HCT116 (cell line): ENCODE results near the gene IGFLR1. TPM values are rescaled to one million over a fixed set of nuclear protein-coding genes. Genes with fewer than 3 reads are reported as not detected.

ENCODE experiments used
- ATAC-seq: fragments of 200-7000 bp; cut with Tn5 transposase; 2 replicates; pipeline ENCODE4 v1.9.1; 2020; ENCODE audit warnings: mild to moderate bottlenecking, moderate library complexity
- BruUV-seq: library from RNA; stranded (reverse); fragments of 400-500 nt; replicated peaks from 2 replicates; lab custom pipeline; 2021; lab: Mats Ljungman, UMichigan
- CTCF ChIA-PET: fragments of 300-600 bp; sonication (Branson Sonifier 250); formaldehyde crosslinking; loops from one replicate; lab custom pipeline; 2021; ENCODE audit warnings: antibody characterized with exemption; lab: Charles Lee
- POLR2A ChIA-PET: fragments of 300-600, 350-600 bp; sonication (Branson Sonifier 250); formaldehyde crosslinking; loops from one replicate; lab custom pipeline; 2021; ENCODE audit warnings: antibody characterized with exemption; lab: Charles Lee
- RAD21 ChIA-PET, 2 experiments: fragments of 300-600 bp; sonication (Branson Sonifier 250); formaldehyde crosslinking; loops; one replicate each; lab custom pipeline; 2023; ENCODE audit warnings: low total read pairs in 2 of 2; ENCODE audit not compliant: uncharacterized antibody in 2 of 2, unreplicated experiment in 2 of 2, low non-redundant PET in 1 of 2; lab: Charles Lee
- DNase-seq: peaks from one replicate; pipeline ENCODE4 v3.0.0-alpha.2; 2010; ENCODE audit warnings: low read depth, low spot score
- H2AFZ ChIP-seq: fragments of 200-600 bp; shearing (Covaris generic), sonication (generic); 2 replicates; pipeline ENCODE4 v1.6.1; 2017; ENCODE audit warnings: low read depth, mixed run types, mixed read lengths, antibody characterized with exemption, low read length; ENCODE audit not compliant: poor library complexity, severe bottlenecking
- H3K27ac ChIP-seq: 2 replicates; pipeline ENCODE4 v1.5.1; 2012; ENCODE audit warnings: low read depth, low read length
- H3K27me3 ChIP-seq: fragments of 200-600 bp; sonication (generic); 2 replicates; pipeline ENCODE4 v1.6.1; 2016; ENCODE audit warnings: mixed run types, low read length, mixed read lengths; ENCODE audit not compliant: insufficient read depth
- H3K36me3 ChIP-seq, 2 experiments: fragments of 200-500 bp in 1 of 2; fragments of 200-600 bp in 1 of 2; sonication (Bioruptor generic) in 1 of 2; sonication (generic) in 1 of 2; 2 replicates each; pipeline versions ENCODE4 v1.5.1 to v1.6.1; 2014 to 2016; ENCODE audit warnings: low read length in 2 of 2, inconsistent platforms in 1 of 2, mixed read lengths in 1 of 2, mixed run types in 1 of 2; ENCODE audit not compliant: insufficient read depth in 2 of 2, control insufficient read depth in 1 of 2
- H3K4me1 ChIP-seq, 2 experiments: fragments of 200-600 bp in 1 of 2; sonication (generic) in 1 of 2; 2 replicates each; pipeline versions ENCODE4 v1.5.1 to v1.6.1; 2012 to 2017; ENCODE audit warnings: low read length in 2 of 2, inconsistent platforms in 1 of 2, mild to moderate bottlenecking in 1 of 2, mixed read lengths in 1 of 2, mixed run types in 1 of 2, moderate library complexity in 1 of 2; ENCODE audit not compliant: insufficient read depth in 2 of 2, control insufficient read depth in 1 of 2
- H3K4me2 ChIP-seq: fragments of 200-600 bp; sonication (generic); 2 replicates; pipeline ENCODE4 v1.6.1; 2017; ENCODE audit warnings: mixed run types, low read length, mixed read lengths
- H3K4me3 ChIP-seq, 2 experiments: fragments of 200-600 bp in 1 of 2; sonication (generic) in 1 of 2; replicated peaks in 1 of 2; 2 replicates each; pipeline ENCODE4 v1.5.1; 2011 to 2016; ENCODE audit warnings: low read length in 2 of 2, control low read depth in 1 of 2, low read depth in 1 of 2, mild to moderate bottlenecking in 1 of 2, mixed read lengths in 1 of 2, mixed run types in 1 of 2
- H3K79me2 ChIP-seq: fragments of 200-600 bp; sonication (generic); 2 replicates; pipeline ENCODE4 v1.6.1; 2017; ENCODE audit warnings: mild to moderate bottlenecking, mixed run types, low read length, moderate library complexity, mixed read lengths; ENCODE audit not compliant: insufficient read depth
- H3K9ac ChIP-seq: fragments of 200-600 bp; sonication (generic); 2 replicates; pipeline ENCODE4 v1.6.1; 2016; ENCODE audit warnings: low read length, mixed read lengths
- H3K9me2 ChIP-seq: fragments of 200-600 bp; sonication (generic), shearing (Covaris generic); 2 replicates; pipeline ENCODE4 v1.6.1; 2017; ENCODE audit warnings: mixed run types, mild to moderate bottlenecking, moderate library complexity; ENCODE audit not compliant: insufficient read depth
- H3K9me3 ChIP-seq, 2 experiments: fragments of 200-500 bp in 1 of 2; fragments of 200-600 bp in 1 of 2; sonication (Bioruptor generic) in 1 of 2; sonication (generic) in 1 of 2; 2 replicates each; pipeline ENCODE4 v1.6.1; 2014 to 2017; ENCODE audit warnings: low read length in 2 of 2, mixed read lengths in 2 of 2, inconsistent platforms in 1 of 2, low read depth in 1 of 2, mild to moderate bottlenecking in 1 of 2, mixed run types in 1 of 2, moderate library complexity in 1 of 2; ENCODE audit not compliant: control insufficient read depth in 1 of 2, insufficient read depth in 1 of 2
- H4K20me1 ChIP-seq: fragments of 200-600 bp; sonication (generic), shearing (Covaris generic); 2 replicates; pipeline ENCODE4 v1.6.1; 2017; ENCODE audit warnings: mixed run types, mild to moderate bottlenecking, moderate library complexity; ENCODE audit not compliant: insufficient read depth
- CBX3 ChIP-seq: IDR thresholded peaks from 2 replicates; pipeline ENCODE4 v1.6.1; 2012; ENCODE audit warnings: low read depth
- CEBPB ChIP-seq: IDR thresholded peaks from 2 replicates; pipeline ENCODE4 v1.6.1; 2012; ENCODE audit warnings: low read depth
- CTCF ChIP-seq, 3 experiments: fragments of 200-600 bp in 1 of 3; sonication (generic) in 1 of 3; IDR thresholded peaks in 2 of 3; conservative IDR thresholded peaks in 1 of 3; 2 replicates each; pipeline ENCODE4 v1.5.1; 2012 to 2017; ENCODE audit warnings: low read depth in 2 of 3, low read length in 2 of 3, antibody characterized with exemption in 1 of 3, borderline replicate concordance in 1 of 3, control low read depth in 1 of 3, mild to moderate bottlenecking in 1 of 3, mixed read lengths in 1 of 3, mixed run types in 1 of 3, moderate library complexity in 1 of 3; ENCODE audit not compliant: insufficient read depth in 1 of 3
- EGR1 ChIP-seq: IDR thresholded peaks from 2 replicates; pipeline ENCODE4 v1.6.1; 2012; ENCODE audit warnings: low read depth
- EZH2 ChIP-seq: fragments of 200-600 bp; sonication (generic); IDR thresholded peaks from 2 replicates; pipeline ENCODE4 v1.6.1; 2017; ENCODE audit warnings: antibody characterized with exemption, mixed run types
- EZH2phosphoT487 ChIP-seq: fragments of 200-600 bp; IDR thresholded peaks from 2 replicates; pipeline ENCODE4 v1.6.1; 2018; ENCODE audit warnings: antibody characterized with exemption, borderline replicate concordance
- FOSL1 ChIP-seq: IDR thresholded peaks from 2 replicates; pipeline ENCODE4 v1.6.1; 2012; ENCODE audit warnings: low read depth
- JUND ChIP-seq: IDR thresholded peaks from 2 replicates; pipeline ENCODE4 v1.6.1; 2012
- POLR2A ChIP-seq: IDR thresholded peaks from 2 replicates; pipeline ENCODE4 v1.7.0; 2011; ENCODE audit warnings: borderline replicate concordance; ENCODE audit not compliant: insufficient read depth, insufficient read length; ENCODE audit errors: extremely low read depth
- RAD21 ChIP-seq: IDR thresholded peaks from 2 replicates; pipeline ENCODE4 v1.6.1; 2012; ENCODE audit warnings: low read depth, mild to moderate bottlenecking
- SIN3A ChIP-seq: IDR thresholded peaks from 2 replicates; pipeline ENCODE4 v1.6.1; 2012; ENCODE audit warnings: low read depth
- SRF ChIP-seq: IDR thresholded peaks from 2 replicates; pipeline ENCODE4 v1.6.1; 2012; ENCODE audit warnings: low read depth
- TCF7L2 ChIP-seq: IDR thresholded peaks from 2 replicates; pipeline ENCODE4 v1.7.0; 2011; ENCODE audit warnings: borderline replicate concordance, inconsistent platforms; ENCODE audit not compliant: insufficient read depth, insufficient read length; ENCODE audit errors: extremely low read depth
- YY1 ChIP-seq: IDR thresholded peaks from 2 replicates; pipeline ENCODE4 v1.6.1; 2011; ENCODE audit warnings: low read length, low read depth, moderate library complexity, mild to moderate bottlenecking; ENCODE audit not compliant: insufficient replicate concordance; ENCODE audit errors: extremely low read depth
- ZBTB33 ChIP-seq: IDR thresholded peaks from 2 replicates; pipeline ENCODE4 v1.6.1; 2011; ENCODE audit warnings: mild to moderate bottlenecking, low read length, moderate library complexity; ENCODE audit not compliant: insufficient replicate concordance; ENCODE audit errors: extremely low read depth
- ZFX ChIP-seq: fragments of 450-650 bp; IDR thresholded peaks from 2 replicates; pipeline ENCODE4 v1.6.1; 2017
- ZNF274 ChIP-seq: fragments of 200-500 bp; sonication (Bioruptor generic); IDR thresholded peaks from 2 replicates; pipeline ENCODE4 v1.6.1; 2014; ENCODE audit warnings: mild to moderate bottlenecking, low read depth, low read length, inconsistent platforms
- intact Hi-C: fragments of 100-400 bp; cut with micrococcal nuclease; formaldehyde crosslinking; loops from 2 replicates; pipeline ENCODE4 v1.10.0; 2022
- total RNA-seq: library from RNA; stranded (reverse); gene quantifications from one replicate; pipeline ENCODE4 v1.2.1, GENCODE V29; 2021; ENCODE audit not compliant: unreplicated experiment
- TF ChIP-seq, protein P1 (sequence below): IDR thresholded peaks from 2 replicates; pipeline ENCODE4 v1.6.1; 2012; ENCODE audit warnings: low read depth

IGFLR1 gene
- total RNA-seq, 1 experiment from 2014 or later: 8.3 TPM

DNA sequence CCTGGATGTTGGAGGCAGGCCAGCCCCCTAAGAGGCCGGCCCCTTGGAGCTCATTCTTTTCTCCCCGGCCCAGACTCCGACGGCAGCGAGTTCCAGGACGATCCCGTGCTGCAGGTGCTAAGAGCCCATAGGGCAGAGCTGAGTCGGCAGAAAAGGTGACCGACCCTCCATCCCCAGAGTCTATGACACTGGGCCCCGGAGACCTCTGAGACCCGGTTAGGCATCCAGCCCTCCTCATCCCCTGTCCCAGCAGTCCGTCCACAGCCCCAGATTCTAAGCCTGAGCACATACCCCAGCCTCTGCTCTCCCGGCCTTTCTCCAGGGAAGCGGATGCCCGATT lies 25.8 kb upstream of the IGFLR1 start:
- Histone ChIP-seq H2AFZ (no peak overlapping the region), H3K9me2 (no peaks in the 10 kb centered on the region), H3K27ac (no peak overlapping the region), H3K27me3 (no peaks in the 10 kb centered on the region), H3K79me2 (no peaks in the 10 kb centered on the region), H3K4me1 (no peaks in the 10 kb centered on the region), H3K36me3 (peaks cover 0 to 9% of the 10 kb centered on the region in 2 experiments; a peak in 1 of 4 replicates), H3K9me3 (no peaks in the 10 kb centered on the region), H4K20me1 (no peaks in the 10 kb centered on the region), H3K4me3 (no peak overlapping the region), H3K9ac (no peak overlapping the region), H3K4me2 (no peak overlapping the region)
- ChIA-PET CTCF (no interaction called here), RAD21 (no interaction called here), POLR2A (no interaction called here)
- ATAC-seq: no peak
- no peak for DNase-seq
- intact Hi-C loops: no loop called here
- TF ChIP-seq ZNF274: no peak
- TF ChIP-seq CTCF (IDR thresholded peaks at IDR 0.05 in 2 of 3, conservative IDR thresholded peaks at IDR 0.05 in 1 of 3; ENCODE audit: borderline replicate concordance in 1 of 3, insufficient read depth in 1 of 3, low read depth in 2 of 3, low read length in 2 of 3): no peak
- no peak for TF ChIP-seq JUND
- no peak for TF ChIP-seq EZH2phosphoT487
- TF ChIP-seq FOSL1: no peak
- no peak for TF ChIP-seq TCF7L2
- TF ChIP-seq EGR1: no peak
- no peak for TF ChIP-seq ZFX
- TF ChIP-seq ZBTB33: no peak
- no peak for TF ChIP-seq CEBPB
- no peak for TF ChIP-seq RAD21
- TF ChIP-seq POLR2A: no peak
- TF ChIP-seq CBX3: no peak
- no peak for TF ChIP-seq EZH2
- TF ChIP-seq SIN3A: no peak
- TF ChIP-seq YY1: no peak
- TF ChIP-seq, protein P1, sequence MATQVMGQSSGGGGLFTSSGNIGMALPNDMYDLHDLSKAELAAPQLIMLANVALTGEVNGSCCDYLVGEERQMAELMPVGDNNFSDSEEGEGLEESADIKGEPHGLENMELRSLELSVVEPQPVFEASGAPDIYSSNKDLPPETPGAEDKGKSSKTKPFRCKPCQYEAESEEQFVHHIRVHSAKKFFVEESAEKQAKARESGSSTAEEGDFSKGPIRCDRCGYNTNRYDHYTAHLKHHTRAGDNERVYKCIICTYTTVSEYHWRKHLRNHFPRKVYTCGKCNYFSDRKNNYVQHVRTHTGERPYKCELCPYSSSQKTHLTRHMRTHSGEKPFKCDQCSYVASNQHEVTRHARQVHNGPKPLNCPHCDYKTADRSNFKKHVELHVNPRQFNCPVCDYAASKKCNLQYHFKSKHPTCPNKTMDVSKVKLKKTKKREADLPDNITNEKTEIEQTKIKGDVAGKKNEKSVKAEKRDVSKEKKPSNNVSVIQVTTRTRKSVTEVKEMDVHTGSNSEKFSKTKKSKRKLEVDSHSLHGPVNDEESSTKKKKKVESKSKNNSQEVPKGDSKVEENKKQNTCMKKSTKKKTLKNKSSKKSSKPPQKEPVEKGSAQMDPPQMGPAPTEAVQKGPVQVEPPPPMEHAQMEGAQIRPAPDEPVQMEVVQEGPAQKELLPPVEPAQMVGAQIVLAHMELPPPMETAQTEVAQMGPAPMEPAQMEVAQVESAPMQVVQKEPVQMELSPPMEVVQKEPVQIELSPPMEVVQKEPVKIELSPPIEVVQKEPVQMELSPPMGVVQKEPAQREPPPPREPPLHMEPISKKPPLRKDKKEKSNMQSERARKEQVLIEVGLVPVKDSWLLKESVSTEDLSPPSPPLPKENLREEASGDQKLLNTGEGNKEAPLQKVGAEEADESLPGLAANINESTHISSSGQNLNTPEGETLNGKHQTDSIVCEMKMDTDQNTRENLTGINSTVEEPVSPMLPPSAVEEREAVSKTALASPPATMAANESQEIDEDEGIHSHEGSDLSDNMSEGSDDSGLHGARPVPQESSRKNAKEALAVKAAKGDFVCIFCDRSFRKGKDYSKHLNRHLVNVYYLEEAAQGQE: no peak
- TF ChIP-seq SRF: no peak
- BruUV-seq: no TSS peak
